Measurements from ENCODE around the gene LRRC3B.

LRRC3B gene

GRCh38 chr3:26708501-26708900, 85.9 kb downstream of the LRRC3B start:
- no peak for DNase-seq (ENCODE audit: low read depth in 2 of 2)

GRCh38 chr3:26712211-26713026, 89.8 kb downstream of the LRRC3B start:
- no peak for DNase-seq (ENCODE audit: low read depth in 2 of 2)

- no peak for DNase-seq (ENCODE audit: low read depth in 2 of 2)
These were observed 90.5 kb downstream of the LRRC3B start for GRCh38 chr3:26713091-26713490.

GRCh38 chr3:26714485-26714884, 91.9 kb downstream of the LRRC3B start:
- no peak for DNase-seq (ENCODE audit: low read depth in 2 of 2)

GRCh38 chr3:26715431-26715830, 92.9 kb downstream of the LRRC3B start:
- DNase-seq (ENCODE audit: low read depth in 2 of 2), result no peak

- no peak for DNase-seq (ENCODE audit: low read depth in 2 of 2)
These were observed 95.7 kb downstream of the LRRC3B start for GRCh38 chr3:26718315-26718714.

- DNase-seq (ENCODE audit: low read depth in 2 of 2), result no peak
These were observed 96.6 kb downstream of the LRRC3B start for GRCh38 chr3:26719134-26719533.

GRCh38 chr3:26721047-26721446, 98.5 kb downstream of the LRRC3B start:
- no peak for DNase-seq (ENCODE audit: low read depth in 2 of 2)

GRCh38 chr3:26731843-26732242, 109.3 kb downstream of the LRRC3B start:
- no peak for DNase-seq (ENCODE audit: low read depth in 2 of 2)

GRCh38 chr3:26750263-26750662, 127.7 kb downstream of the LRRC3B start:
- no peak for DNase-seq (ENCODE audit: low read depth in 2 of 2)

GRCh38 chr3:26752466-26752865, 129.9 kb downstream of the LRRC3B start:
- no peak for DNase-seq (ENCODE audit: low read depth in 2 of 2)

- no peak for DNase-seq (ENCODE audit: low read depth in 2 of 2)
These were observed 130.5 kb downstream of the LRRC3B start for GRCh38 chr3:26753095-26753494.

GRCh38 chr3:26757978-26758377, 135.4 kb downstream of the LRRC3B start:
- no peak for DNase-seq (ENCODE audit: low read depth in 2 of 2)

Measured in stimulated activated CD8-positive, alpha-beta memory T cell treated with anti-CD3 and anti-CD28 coated beads, Interleukin-2, amount 100 ng/mL, for 48 hours (primary cell).